T-helper 1 cell treated with Interleukin-12 subunit alpha and Interleukin-12 subunit beta and Interleukin-4 antibody, amounts not matched to agents 30 ng/mL and 1 ng/mL, for 36 hours (primary cell): ENCODE data around the gene TINAGL1. TPM values are rescaled to one million over a fixed set of nuclear protein-coding genes. Genes with fewer than 3 reads are reported as not detected.

Source experiments
- intact Hi-C: fragments of 100-400 bp; cut with micrococcal nuclease; formaldehyde crosslinking; loops from one replicate; pipeline ENCODE4 v1.15.1; 2024
- total RNA-seq: library from RNA; stranded (reverse); gene quantifications from 2 replicates; pipeline ENCODE4 v1.2.3, GENCODE V29; 2022

The TINAGL1 gene
- total RNA-seq = not detected in 2 replicates

- intact Hi-C loops = no loop called here
These were observed at the start of gene TINAGL1 for GRCh38 chr1:31576201-31576669. TSS of gene TINAGL1 (plus strand) at chr1:31576515. CDS start at chr1:31577149, 634 bp downstream.

GRCh38 chr1:31529999-31530684 lies 46.2 kb upstream of the TINAGL1 start:
- intact Hi-C loops = no loop called here

- intact Hi-C loops = no loop called here
These were observed 44.9 kb upstream of the TINAGL1 start for GRCh38 chr1:31531177-31531999.

- intact Hi-C loops = no loop called here
These were observed 44.1 kb upstream of the TINAGL1 start for GRCh38 chr1:31532173-31532572.

- intact Hi-C loops = no loop called here
These were observed 40.8 kb upstream of the TINAGL1 start for GRCh38 chr1:31535561-31535960.

GRCh38 chr1:31539329-31539728 lies 37.0 kb upstream of the TINAGL1 start:
- intact Hi-C loops = no loop called here

- intact Hi-C loops = no loop called here
These were observed 35.1 kb upstream of the TINAGL1 start for GRCh38 chr1:31541194-31541593.

- intact Hi-C loops = no loop called here
These were observed 30.3 kb upstream of the TINAGL1 start for GRCh38 chr1:31545927-31546540.

GRCh38 chr1:31548534-31548906 lies 27.8 kb upstream of the TINAGL1 start:
- intact Hi-C loops = loop anchor here (2.0 kb wide), 1 partner anchor 394 kb away; no protein-coding TSS in a partner anchor

- intact Hi-C loops = loop anchor here (1.0 to 2.0 kb wide), 9 partner anchors 62 to 394 kb away; partner anchors contain the start of gene SNRNP40
These were observed 27.2 kb upstream of the TINAGL1 start for GRCh38 chr1:31548907-31549808.

- intact Hi-C loops = loop anchor here (1.0 to 2.0 kb wide), 9 partner anchors 63 to 395 kb away; partner anchors contain the start of gene SNRNP40
These were observed 26.3 kb upstream of the TINAGL1 start for GRCh38 chr1:31549809-31550620.

- intact Hi-C loops = no loop called here
These were observed 25.1 kb upstream of the TINAGL1 start for GRCh38 chr1:31551208-31551607.

- intact Hi-C loops = no loop called here
These were observed 23.8 kb upstream of the TINAGL1 start for GRCh38 chr1:31552489-31552888.

GRCh38 chr1:31556481-31557006 lies 19.8 kb upstream of the TINAGL1 start:
- intact Hi-C loops = no loop called here

- intact Hi-C loops = no loop called here
These were observed 16.6 kb upstream of the TINAGL1 start for GRCh38 chr1:31559715-31560114.

GRCh38 chr1:31560394-31560793 lies 15.9 kb upstream of the TINAGL1 start:
- intact Hi-C loops = no loop called here

GRCh38 chr1:31562707-31563360 lies 13.5 kb upstream of the TINAGL1 start:
- intact Hi-C loops = no loop called here

- intact Hi-C loops = loop anchor here (1.0 kb wide), 3 partner anchors 54 to 225 kb away; no protein-coding TSS in a partner anchor
These were observed 11.7 kb upstream of the TINAGL1 start for GRCh38 chr1:31564606-31564989.

GRCh38 chr1:31567956-31568570 lies 8.3 kb upstream of the TINAGL1 start:
- intact Hi-C loops = no loop called here
